Mesendoderm (in vitro differentiated cells): ENCODE measurements around the gene CFAP57.

ENCODE experiments used
- DNase-seq: peaks from one replicate; pipeline ENCODE4 v3.0.0; 2013
- H2AK5ac ChIP-seq: 2 replicates; pipeline ENCODE4 v1.6.1; 2013; ENCODE audit warnings: low read length, inconsistent platforms
- H2BK120ac ChIP-seq: 2 replicates; pipeline ENCODE4 v1.6.1; 2013; ENCODE audit warnings: low read depth, mild to moderate bottlenecking, low read length, moderate library complexity, mixed read lengths
- H2BK15ac ChIP-seq: replicated peaks from 2 replicates; pipeline ENCODE4 v1.6.1; 2013; ENCODE audit warnings: low read depth, mild to moderate bottlenecking, moderate library complexity
- H2BK5ac ChIP-seq: 2 replicates; pipeline ENCODE4 v1.6.1; 2013; ENCODE audit warnings: low read length, inconsistent platforms
- H3K18ac ChIP-seq: 2 replicates; pipeline ENCODE4 v1.6.1; 2013; ENCODE audit warnings: mild to moderate bottlenecking, low read length, mixed read lengths
- H3K23ac ChIP-seq: one replicate; pipeline ENCODE4 v1.6.1; 2013; ENCODE audit warnings: low read length
- H3K27ac ChIP-seq: 2 replicates; pipeline ENCODE4 v1.5.1; 2013; ENCODE audit warnings: low read depth, mild to moderate bottlenecking, inconsistent platforms, low read length, moderate library complexity
- H3K27me3 ChIP-seq: 2 replicates; pipeline ENCODE4 v1.6.1; 2013; ENCODE audit warnings: low read length, control low read depth, mild to moderate bottlenecking, inconsistent platforms; ENCODE audit not compliant: insufficient read depth, poor library complexity
- H3K36me3 ChIP-seq: 2 replicates; pipeline ENCODE4 v1.6.1; 2013; ENCODE audit warnings: low read length, inconsistent platforms; ENCODE audit not compliant: control insufficient read depth, insufficient read depth
- H3K4ac ChIP-seq: one replicate; pipeline ENCODE4 v1.6.1; 2013; ENCODE audit warnings: low read depth, mild to moderate bottlenecking, low read length, moderate library complexity
- H3K4me1 ChIP-seq: 2 replicates; pipeline ENCODE4 v1.6.1; 2013; ENCODE audit warnings: low read depth, low read length, inconsistent platforms; ENCODE audit not compliant: control insufficient read depth
- H3K4me2 ChIP-seq: 2 replicates; pipeline ENCODE4 v1.6.1; 2013; ENCODE audit warnings: low read length
- H3K4me3 ChIP-seq: 2 replicates; pipeline ENCODE4 v1.5.1; 2013; ENCODE audit warnings: mild to moderate bottlenecking, low read length
- H3K56ac ChIP-seq: one replicate; pipeline ENCODE4 v1.6.1; 2013; ENCODE audit warnings: low read length
- H3K79me1 ChIP-seq: 2 replicates; pipeline ENCODE4 v1.6.1; 2013; ENCODE audit warnings: low read length, inconsistent platforms
- H3K79me2 ChIP-seq: 2 replicates; pipeline ENCODE4 v1.6.1; 2013; ENCODE audit warnings: mild to moderate bottlenecking, low read length; ENCODE audit not compliant: control insufficient read depth, insufficient read depth
- H3K9ac ChIP-seq: 2 replicates; pipeline ENCODE4 v1.6.1; 2013; ENCODE audit warnings: low read length, inconsistent platforms
- H4K5ac ChIP-seq: one replicate; pipeline ENCODE4 v1.6.1; 2013; ENCODE audit warnings: low read length
- H4K8ac ChIP-seq: one replicate; pipeline ENCODE4 v1.6.1; 2013; ENCODE audit warnings: low read depth, mild to moderate bottlenecking, control low read depth, low read length, moderate library complexity
- WGBS: extraction: QIAGEN DNeasy Blood & Tissue Kit; methylation state at CpG from one replicate; pipeline ENCODE4 v1.1.7; 2013; ENCODE audit warnings: low lambda C conversion rate, missing lambda C conversion rate; ENCODE audit not compliant: insufficient coverage; ENCODE audit errors: extremely low coverage; 5-methylcytosine and 5-hydroxymethylcytosine counted together

Gene CFAP57

GRCh38 chr1:43265431-43265830 is 93.3 kb downstream of the CFAP57 start:
- Histone ChIP-seq H2AK5ac (no peak overlapping the region), H4K5ac (no peak overlapping the region), H2BK15ac (no peak overlapping the region), H3K4me1 (peaks cover 2% of the 10 kb centered on the region), H3K23ac (no peak overlapping the region), H3K36me3 (no peaks in the 10 kb centered on the region), H2BK5ac (no peak overlapping the region), H3K27ac (no peak overlapping the region), H3K4me2 (no peak overlapping the region), H3K56ac (no peak overlapping the region), H3K9ac (no peak overlapping the region), H3K4ac (no peak overlapping the region), H4K8ac (no peak overlapping the region), H3K18ac (no peak overlapping the region), H3K27me3 (no peaks in the 10 kb centered on the region), H3K4me3 (no peak overlapping the region), H3K79me2 (no peaks in the 10 kb centered on the region), H3K79me1 (no peaks in the 10 kb centered on the region), H2BK120ac (no peak overlapping the region)
- DNase-seq: no peak
- WGBS: no CpG with 5 or more reads among the region's 4 CpGs

- Histone ChIP-seq H2AK5ac (no peak overlapping the region), H3K23ac (no peak overlapping the region), H3K9ac (no peak overlapping the region), H3K4ac (no peak overlapping the region), H4K8ac (no peak overlapping the region), H3K4me3 (no peak overlapping the region), H3K4me2 (no peak overlapping the region), H4K5ac (no peak overlapping the region), H2BK15ac (no peak overlapping the region), H3K4me1 (peaks cover 2% of the 10 kb centered on the region), H3K27ac (no peak overlapping the region), H2BK5ac (no peak overlapping the region), H3K18ac (no peak overlapping the region), H3K79me2 (no peaks in the 10 kb centered on the region), H3K27me3 (no peaks in the 10 kb centered on the region), H2BK120ac (no peak overlapping the region), H3K56ac (no peak overlapping the region), H3K79me1 (no peaks in the 10 kb centered on the region), H3K36me3 (no peaks in the 10 kb centered on the region)
- no CpG with 5 or more reads among the region's 1 CpG for WGBS
- no peak for DNase-seq
These were observed 94.8 kb downstream of the CFAP57 start for GRCh38 chr1:43266881-43267280.

- no peak overlapping the region for H4K8ac ChIP-seq
- no peak overlapping the region for H3K56ac ChIP-seq
- H3K23ac ChIP-seq: no peak overlapping the region
- no peaks in the 10 kb centered on the region for H3K36me3 ChIP-seq
- H3K79me1 ChIP-seq: no peaks in the 10 kb centered on the region
- no peak overlapping the region for H2BK120ac ChIP-seq
- no peak overlapping the region for H3K27ac ChIP-seq
- H3K79me2 ChIP-seq: no peaks in the 10 kb centered on the region
- no peak overlapping the region for H3K4me3 ChIP-seq
- no peak overlapping the region for H3K4ac ChIP-seq
- H4K5ac ChIP-seq: no peak overlapping the region
- no peak overlapping the region for H2BK5ac ChIP-seq
- no CpG with 5 or more reads among the region's 9 CpGs for WGBS
- no peak overlapping the region for H2AK5ac ChIP-seq
- H3K4me2 ChIP-seq: no peak overlapping the region
- no peaks in the 10 kb centered on the region for H3K27me3 ChIP-seq
- H2BK15ac ChIP-seq: no peak overlapping the region
- H3K9ac ChIP-seq: no peak overlapping the region
- peak; percentile 65 for DNase-seq
- peaks cover 2% of the 10 kb centered on the region for H3K4me1 ChIP-seq
- H3K18ac ChIP-seq: no peak overlapping the region
These were observed 95.2 kb downstream of the CFAP57 start for GRCh38 chr1:43267291-43267805.

- Histone ChIP-seq H3K27ac (no peak overlapping the region), H3K56ac (no peak overlapping the region), H3K27me3 (no peaks in the 10 kb centered on the region), H3K9ac (no peak overlapping the region), H3K79me2 (no peaks in the 10 kb centered on the region), H3K36me3 (no peaks in the 10 kb centered on the region), H3K4me2 (no peak overlapping the region), H2BK5ac (no peak overlapping the region), H2BK15ac (no peak overlapping the region), H3K18ac (no peak overlapping the region), H2BK120ac (no peak overlapping the region), H2AK5ac (no peak overlapping the region), H3K4me3 (no peak overlapping the region), H4K8ac (no peak overlapping the region), H4K5ac (no peak overlapping the region), H3K23ac (no peak overlapping the region), H3K4me1 (peaks cover 2% of the 10 kb centered on the region), H3K79me1 (no peaks in the 10 kb centered on the region), H3K4ac (no peak overlapping the region)
- DNase-seq: no peak
- no CpG with 5 or more reads among the region's 3 CpGs for WGBS
These were observed 95.8 kb downstream of the CFAP57 start for GRCh38 chr1:43267818-43268425.

GRCh38 chr1:43269627-43270375 is 97.7 kb downstream of the CFAP57 start, which contains the start of gene TMEM125:
Gene TMEM125 (plus strand): TSS chr1:43269983. CDS start chr1:43272723, 2,740 bp downstream.
- Histone ChIP-seq H3K23ac (no peak within 1 kb of the TSS), H2AK5ac (peak within 1 kb of the TSS; percentile 11), H3K27ac (no peak within 1 kb of the TSS), H3K9ac (peak within 1 kb of the TSS; percentile 56), H2BK120ac (no peak within 1 kb of the TSS), H3K79me2 (no peaks in the 10 kb centered on the region), H3K36me3 (no peaks in the 10 kb centered on the region), H2BK15ac (no peak within 1 kb of the TSS), H3K18ac (peak within 1 kb of the TSS; percentile 53), H3K4me3 (no peak within 1 kb of the TSS), H3K79me1 (no peaks in the 10 kb centered on the region), H3K4ac (no peak within 1 kb of the TSS), H3K56ac (peak within 1 kb of the TSS; percentile 79), H3K4me2 (peak within 1 kb of the TSS; percentile 47), H3K4me1 (peaks cover 6% of the 10 kb centered on the region), H4K5ac (no peak within 1 kb of the TSS), H3K27me3 (no peaks in the 10 kb centered on the region), H4K8ac (no peak within 1 kb of the TSS), H2BK5ac (no peak within 1 kb of the TSS)
- no peak for DNase-seq
- WGBS: no CpG with 5 or more reads among the region's 7 CpGs
